HG03103 (cell line): ENCODE data around the gene SPATA16.

Source experiments
- ATAC-seq: cut with Tn5 transposase; IDR thresholded peaks from one replicate; pipeline ENCODE4 v1.9.1; 2021; ENCODE audit warnings: low read depth; ENCODE audit not compliant: unreplicated experiment

Gene SPATA16

GRCh38 chr3:173009410-173009809 is 131.6 kb downstream of the SPATA16 start:
- no peak for ATAC-seq

DNA sequence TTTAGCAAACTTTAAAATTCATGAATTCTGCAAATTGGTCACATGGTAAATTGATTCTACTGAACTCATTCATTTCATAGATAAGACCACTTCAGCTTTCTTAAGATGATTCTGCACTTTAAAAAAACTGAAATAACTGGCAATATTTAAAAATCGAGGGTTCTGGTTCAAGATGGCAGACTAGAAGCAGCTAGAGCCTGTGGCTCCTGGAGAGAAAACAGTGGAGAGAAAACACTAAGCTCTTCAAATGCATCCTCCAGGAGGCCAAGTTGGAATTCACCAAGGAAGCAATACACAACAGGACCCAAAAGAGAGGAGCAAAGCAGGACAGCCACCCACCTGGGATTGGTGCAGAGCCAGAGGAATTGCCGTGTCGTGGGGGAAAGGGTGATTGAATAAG is 132.1 kb downstream of the SPATA16 start:
- ATAC-seq, result no peak

GRCh38 chr3:173007079-173007723 is 133.8 kb downstream of the SPATA16 start:
- no peak for ATAC-seq

DNA sequence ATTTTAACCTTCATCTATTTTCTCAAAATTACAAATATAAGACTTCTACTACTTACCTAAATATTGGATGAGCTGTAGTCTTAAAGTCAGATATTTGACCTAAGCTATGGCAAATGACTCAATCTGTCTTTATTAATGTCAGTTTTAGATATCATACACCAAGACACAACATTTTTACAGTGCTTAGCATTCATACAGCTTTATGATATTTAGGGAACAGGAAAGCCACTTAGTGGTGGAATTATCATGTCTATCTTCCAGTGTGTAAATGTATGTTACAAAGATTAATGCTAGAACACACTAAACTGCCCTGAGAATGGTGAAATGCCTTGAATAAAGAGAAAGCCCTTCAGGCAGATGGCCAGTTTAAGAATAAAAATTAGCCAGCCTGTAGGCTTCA is 135.0 kb downstream of the SPATA16 start:
- ATAC-seq, result no peak

DNA sequence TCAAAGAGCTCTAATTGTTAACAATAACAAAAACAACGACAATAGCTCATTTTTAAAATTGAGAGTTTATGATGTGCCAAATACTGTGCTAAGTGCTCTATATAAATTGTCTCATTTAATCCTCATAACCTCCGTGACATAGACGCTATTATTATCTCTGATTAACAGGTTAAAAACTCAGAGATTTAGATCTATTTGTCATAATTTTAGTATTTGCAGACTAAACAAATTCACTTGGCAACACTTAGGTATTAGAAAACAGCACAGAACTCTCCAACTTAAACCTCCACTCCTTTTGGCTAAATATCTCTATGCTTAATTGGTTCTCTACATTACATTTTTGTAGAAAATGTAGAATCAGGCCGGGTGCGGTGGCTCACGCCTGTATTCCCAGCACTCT is 136.4 kb downstream of the SPATA16 start:
- no peak for ATAC-seq

DNA sequence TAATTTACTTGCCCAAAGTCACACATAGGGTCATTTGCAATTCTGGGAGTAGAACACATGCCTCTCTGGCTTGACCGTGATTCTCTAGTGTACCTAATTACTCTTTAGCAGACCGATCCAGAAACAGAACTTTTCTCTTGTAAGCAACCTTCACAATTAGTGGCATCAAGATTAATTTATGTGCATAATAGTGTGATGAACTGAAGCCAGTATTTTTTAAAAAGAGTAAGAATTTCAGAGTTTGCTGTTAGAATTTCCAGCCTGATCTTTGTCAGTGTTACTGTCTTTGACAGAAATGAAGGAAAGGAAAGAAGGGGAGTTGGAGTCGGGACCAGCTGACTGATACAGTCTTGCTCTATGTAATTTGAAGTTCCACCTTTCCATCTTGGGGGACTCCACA is 137.1 kb downstream of the SPATA16 start:
- ATAC-seq, result no peak

- ATAC-seq, result no peak
Measured at GRCh38 chr3:173003471-173003870, 137.6 kb downstream of the SPATA16 start.

DNA sequence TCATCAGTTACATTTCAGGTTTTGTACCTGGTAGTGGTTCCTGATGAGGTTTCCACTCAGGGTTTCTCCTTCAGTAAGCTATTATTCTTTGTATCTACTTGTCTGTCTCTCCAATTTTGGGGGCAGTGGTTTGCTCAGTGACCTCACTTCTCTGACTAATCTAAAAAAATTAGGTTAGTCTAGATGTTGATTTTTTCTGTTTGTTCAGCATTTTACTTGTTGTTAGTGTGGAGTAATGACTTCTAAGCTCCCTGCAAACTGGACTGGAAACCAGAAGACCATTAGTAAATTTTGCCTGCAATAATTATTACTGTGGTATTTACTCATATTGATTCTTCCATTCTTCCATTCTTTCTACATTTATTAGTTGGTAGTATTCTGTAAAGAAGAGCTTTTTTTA is 139.4 kb downstream of the SPATA16 start:
- ATAC-seq, result no peak

GRCh38 chr3:173000553-173000952 is 140.5 kb downstream of the SPATA16 start:
- no peak for ATAC-seq

- no peak for ATAC-seq
Measured at GRCh38 chr3:172993412-172993811, 147.6 kb downstream of the SPATA16 start.

DNA sequence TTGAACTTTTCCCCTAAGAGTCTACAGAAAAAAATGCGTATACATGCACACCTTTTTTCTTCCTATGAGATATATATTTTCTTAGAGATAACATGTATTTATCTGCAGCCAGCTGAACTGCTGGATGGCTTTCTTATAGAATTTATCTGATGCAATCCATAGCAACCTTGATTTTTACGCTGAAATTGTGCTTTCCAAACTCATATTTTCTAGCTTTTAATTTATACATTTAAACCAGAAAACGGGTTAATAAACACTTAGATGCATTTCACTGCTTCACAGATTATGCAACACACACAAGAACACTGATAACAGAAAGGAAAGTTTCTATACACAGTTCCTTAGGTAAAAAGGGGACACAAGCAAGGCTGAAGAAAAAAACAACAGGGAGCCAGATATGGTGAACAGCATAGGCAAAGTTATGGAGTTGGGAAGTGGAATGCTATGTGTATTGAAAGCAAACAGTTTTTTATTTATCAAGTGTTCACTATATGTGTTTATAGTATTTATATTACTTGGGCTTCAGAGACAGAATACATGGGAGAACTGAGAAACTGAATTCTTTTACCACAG is 149.5 kb downstream of the SPATA16 start:
- ATAC-seq, result no peak

GRCh38 chr3:172989373-172989772 is 151.7 kb downstream of the SPATA16 start:
- no peak for ATAC-seq

DNA sequence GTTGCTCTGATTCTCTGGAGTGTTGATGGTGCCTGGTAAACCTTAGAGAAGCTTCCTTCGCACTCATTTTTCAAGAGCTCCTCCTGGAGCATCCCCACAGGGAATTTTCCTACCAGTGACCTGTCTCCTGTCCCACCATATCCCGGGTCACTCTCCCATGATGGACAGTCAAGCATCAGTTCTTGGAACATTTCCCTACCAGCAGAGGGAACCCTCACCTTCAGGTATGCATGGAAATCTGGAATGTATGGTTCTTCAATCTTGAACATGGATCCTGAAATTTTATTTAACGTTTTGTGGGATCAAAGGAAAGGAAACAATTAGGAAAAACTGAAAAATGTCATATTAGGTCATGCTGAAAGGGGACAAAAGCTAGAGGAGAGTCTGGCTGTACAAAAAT is 153.8 kb downstream of the SPATA16 start:
- ATAC-seq, result no peak

DNA sequence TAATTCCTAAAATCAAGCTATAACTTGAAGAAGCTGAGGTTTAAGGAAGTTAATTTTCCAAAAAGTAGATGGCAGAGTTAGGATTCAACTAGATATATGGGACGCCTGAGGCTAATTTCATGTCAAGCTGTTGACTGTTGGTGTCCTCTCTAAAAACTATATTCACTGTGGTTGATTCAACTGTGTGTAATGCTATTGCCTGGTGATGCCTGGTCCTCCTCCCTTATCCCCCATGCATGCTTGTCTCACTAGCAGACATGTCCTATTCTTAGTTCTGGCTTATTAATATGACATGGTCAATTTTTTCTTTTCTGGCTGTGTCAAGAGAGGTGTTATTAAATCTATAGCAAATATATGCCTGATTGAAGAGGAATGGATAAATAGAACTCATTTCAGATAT is 156.1 kb downstream of the SPATA16 start:
- ATAC-seq, result no peak

GRCh38 chr3:172982736-172983364 is 158.2 kb downstream of the SPATA16 start:
- no peak for ATAC-seq

GRCh38 chr3:172981407-172981983 is 159.5 kb downstream of the SPATA16 start:
- no peak for ATAC-seq

DNA sequence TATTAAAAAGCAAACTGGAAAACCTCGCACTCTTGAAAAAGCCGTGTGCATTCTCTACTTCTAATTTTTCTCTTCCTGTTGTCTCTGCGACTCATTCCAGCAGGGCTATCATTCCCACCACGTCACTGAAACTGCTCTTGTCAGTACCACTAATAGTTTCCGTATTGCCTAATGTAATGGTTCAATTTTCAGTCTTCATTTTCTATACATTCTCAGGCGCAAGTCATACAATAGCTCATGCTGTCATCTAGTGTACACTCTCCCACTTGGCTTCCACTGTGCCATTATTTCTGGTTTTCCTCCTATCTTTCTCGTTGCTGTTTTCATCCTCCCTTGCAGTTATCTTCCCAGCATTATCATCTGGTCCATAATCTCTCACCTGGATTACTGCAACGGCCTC is 160.2 kb downstream of the SPATA16 start:
- no peak for ATAC-seq

DNA sequence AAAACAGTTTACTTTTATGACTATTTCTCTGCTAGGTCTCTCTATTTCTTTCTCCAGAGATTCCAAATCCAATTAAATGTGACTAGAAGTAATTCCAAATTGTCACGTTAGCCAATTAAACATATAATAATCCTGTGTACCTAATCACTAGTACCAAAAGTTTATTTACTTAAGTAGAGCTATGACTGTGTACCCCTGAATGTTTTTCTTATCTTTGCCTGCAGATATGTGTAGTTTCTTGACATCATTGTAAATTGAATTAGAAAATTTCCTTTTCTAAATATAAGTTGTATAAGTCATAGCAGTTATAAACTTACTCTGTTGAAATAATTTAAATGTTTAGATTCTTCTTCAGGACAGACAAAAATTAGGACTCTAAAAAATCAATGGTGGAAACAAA is 163.3 kb downstream of the SPATA16 start:
- ATAC-seq, result no peak

DNA sequence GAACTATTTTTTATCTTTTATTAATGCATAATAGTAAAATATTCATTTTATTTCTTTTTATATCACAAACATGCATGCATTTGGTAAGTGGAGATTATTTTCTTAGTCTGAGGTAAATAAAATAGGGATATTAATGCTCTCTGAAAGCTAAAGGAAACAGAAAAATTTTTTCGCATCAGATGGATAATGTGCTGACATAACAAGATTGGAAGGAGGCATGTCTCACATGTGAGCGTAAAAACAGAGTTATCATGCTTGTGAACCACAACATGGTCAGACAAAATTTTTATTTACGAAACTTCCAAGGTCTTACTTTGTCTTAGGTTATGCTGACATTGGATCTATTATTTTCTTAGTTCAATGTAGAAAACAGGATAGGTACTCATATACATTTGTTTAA is 166.1 kb downstream of the SPATA16 start:
- ATAC-seq, result no peak

DNA sequence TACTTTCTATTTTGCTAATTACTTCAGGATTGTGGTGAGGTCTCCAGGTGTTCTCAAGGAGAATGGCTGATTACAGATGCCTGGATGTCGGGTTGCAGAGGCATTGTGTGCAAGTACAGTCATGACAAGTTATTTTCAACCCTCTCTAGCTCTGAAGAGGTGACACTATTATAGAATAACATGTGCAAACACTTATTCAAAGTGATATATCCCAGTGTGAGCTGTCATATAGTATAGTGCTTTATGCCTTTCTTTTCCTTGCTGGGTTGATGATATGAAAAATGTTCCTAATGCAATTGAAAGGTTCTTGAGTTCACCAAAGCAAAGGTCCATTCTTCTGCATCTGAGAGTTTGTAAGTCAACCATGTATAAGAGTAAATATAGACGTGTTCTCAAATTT is 167.2 kb downstream of the SPATA16 start:
- no peak for ATAC-seq

GRCh38 chr3:172972717-172973116 is 168.3 kb downstream of the SPATA16 start:
- ATAC-seq, result no peak

DNA sequence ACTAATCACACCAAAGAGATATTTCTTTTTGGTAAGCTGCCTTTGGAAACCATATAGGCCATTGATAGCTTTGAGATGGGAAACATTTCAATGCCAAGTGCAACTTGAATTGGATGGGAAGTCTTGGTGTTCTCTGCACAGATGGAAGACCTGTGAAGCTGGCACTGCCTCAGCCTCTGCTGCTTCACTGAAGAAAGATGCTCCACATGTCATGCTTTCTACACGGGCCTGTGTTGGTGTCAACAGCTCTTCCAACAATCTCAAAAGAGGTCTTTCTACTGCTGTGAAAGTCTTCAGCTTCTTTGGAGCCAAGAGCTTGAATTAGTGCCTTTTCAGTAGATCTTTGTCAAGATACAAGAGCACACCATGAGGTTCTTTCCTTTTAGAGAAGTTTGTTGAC is 169.0 kb downstream of the SPATA16 start:
- ATAC-seq, result no peak
